AG10803 (cell line): ENCODE results near the gene MYO1C.

Source experiments
- DNase-seq: peaks from one replicate; pipeline ENCODE4 v3.0.0; 2010; ENCODE audit warnings: low read depth
- H3K4me3 ChIP-seq: 2 replicates; pipeline ENCODE4 v1.5.1; 2011; ENCODE audit warnings: mild to moderate bottlenecking, low read length, control low read depth
- CTCF ChIP-seq: conservative IDR thresholded peaks from 2 replicates; pipeline ENCODE4 v1.5.1; 2011; ENCODE audit warnings: mild to moderate bottlenecking, low read length, control low read depth, inconsistent platforms

MYO1C gene, protein sequence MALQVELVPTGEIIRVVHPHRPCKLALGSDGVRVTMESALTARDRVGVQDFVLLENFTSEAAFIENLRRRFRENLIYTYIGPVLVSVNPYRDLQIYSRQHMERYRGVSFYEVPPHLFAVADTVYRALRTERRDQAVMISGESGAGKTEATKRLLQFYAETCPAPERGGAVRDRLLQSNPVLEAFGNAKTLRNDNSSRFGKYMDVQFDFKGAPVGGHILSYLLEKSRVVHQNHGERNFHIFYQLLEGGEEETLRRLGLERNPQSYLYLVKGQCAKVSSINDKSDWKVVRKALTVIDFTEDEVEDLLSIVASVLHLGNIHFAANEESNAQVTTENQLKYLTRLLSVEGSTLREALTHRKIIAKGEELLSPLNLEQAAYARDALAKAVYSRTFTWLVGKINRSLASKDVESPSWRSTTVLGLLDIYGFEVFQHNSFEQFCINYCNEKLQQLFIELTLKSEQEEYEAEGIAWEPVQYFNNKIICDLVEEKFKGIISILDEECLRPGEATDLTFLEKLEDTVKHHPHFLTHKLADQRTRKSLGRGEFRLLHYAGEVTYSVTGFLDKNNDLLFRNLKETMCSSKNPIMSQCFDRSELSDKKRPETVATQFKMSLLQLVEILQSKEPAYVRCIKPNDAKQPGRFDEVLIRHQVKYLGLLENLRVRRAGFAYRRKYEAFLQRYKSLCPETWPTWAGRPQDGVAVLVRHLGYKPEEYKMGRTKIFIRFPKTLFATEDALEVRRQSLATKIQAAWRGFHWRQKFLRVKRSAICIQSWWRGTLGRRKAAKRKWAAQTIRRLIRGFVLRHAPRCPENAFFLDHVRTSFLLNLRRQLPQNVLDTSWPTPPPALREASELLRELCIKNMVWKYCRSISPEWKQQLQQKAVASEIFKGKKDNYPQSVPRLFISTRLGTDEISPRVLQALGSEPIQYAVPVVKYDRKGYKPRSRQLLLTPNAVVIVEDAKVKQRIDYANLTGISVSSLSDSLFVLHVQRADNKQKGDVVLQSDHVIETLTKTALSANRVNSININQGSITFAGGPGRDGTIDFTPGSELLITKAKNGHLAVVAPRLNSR

GRCh38 chr17:1492249-1493206 lies at the start of gene MYO1C:
TSS of gene MYO1C (minus strand) at chr17:1492686. CDS start at chr17:1492487, 199 bp downstream.
- H3K4me3 ChIP-seq, result peak within 1 kb of the TSS; percentile 62
- no peak for DNase-seq
- no peak for TF ChIP-seq CTCF

DNA sequence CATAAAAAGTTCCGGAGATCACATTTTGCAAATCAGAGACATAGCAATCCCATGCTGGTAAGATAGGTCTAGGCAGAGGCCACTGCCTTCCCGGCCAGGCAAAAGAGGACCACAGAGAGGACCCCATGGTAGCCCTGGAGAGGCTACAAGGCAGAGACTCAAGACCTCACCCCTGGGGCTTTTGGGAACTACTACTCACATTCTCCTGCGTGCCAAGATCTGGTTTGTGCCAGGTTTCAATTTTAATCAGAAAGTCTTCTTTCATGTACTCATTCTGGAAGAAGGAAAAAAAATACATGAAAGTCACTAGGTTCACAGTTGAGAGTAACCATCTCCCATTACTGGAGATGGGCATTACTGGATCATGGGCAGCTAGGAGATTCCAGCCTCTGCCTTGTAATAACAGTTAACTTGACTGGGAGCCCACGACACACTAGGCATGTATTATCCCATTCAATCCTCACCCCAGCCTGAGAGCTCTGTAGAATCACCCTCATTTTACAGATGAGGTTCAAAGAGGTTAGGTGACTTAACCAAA lies 49.0 kb upstream of the MYO1C start:
- no peak for TF ChIP-seq CTCF
- no peak for DNase-seq
- no peak overlapping the region for H3K4me3 ChIP-seq

DNA sequence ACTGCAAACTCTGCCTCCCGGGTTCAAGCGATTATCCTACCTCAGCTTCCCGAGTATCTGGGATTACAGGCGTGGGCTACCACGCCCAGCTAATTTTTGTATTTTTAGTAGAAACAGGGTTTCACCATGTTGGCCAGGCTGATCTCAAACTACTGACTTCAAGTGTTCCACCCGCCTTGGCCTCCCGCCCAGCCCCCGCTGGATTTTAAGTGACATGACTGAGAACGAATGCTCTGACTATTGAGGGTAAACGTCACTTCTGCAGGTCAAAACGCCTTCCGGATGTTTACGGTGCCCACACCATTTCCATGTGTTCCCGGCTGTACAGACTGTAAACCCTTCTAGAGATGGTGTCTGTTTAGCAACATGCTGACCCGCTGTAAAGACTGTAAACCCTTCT lies 47.3 kb upstream of the MYO1C start:
- no peak overlapping the region for H3K4me3 ChIP-seq
- DNase-seq, result no peak
- TF ChIP-seq CTCF, result no peak

DNA sequence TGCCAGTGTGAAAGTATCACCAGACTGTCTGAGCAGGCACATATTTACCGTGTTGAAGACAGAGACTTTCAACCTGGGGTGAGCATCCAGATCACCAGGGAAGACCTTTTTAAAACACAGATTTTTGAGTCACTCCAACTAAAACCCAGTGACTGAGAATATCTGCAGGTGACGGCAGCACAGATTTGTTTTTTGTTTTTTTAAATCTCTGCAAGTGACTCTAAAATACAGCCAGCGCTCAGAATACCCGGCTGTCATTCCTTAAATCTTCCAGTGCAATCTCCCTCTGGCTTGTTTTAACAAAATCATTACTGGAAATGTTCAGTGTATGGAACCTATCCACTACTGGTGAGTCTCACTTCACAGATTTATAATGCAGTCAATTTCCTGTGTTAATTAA lies 43.3 kb upstream of the MYO1C start:
- no peak overlapping the region for H3K4me3 ChIP-seq
- no peak for DNase-seq
- no peak for TF ChIP-seq CTCF

- DNase-seq, result no peak
- no peak overlapping the region for H3K4me3 ChIP-seq
- no peak for TF ChIP-seq CTCF
These were observed 41.3 kb upstream of the MYO1C start for GRCh38 chr17:1533661-1534325.
